WTC11 (cell line): ENCODE measurements around the gene XPO6. TPM values are rescaled to one million over a fixed set of nuclear protein-coding genes. Genes with fewer than 3 reads are reported as not detected.

ENCODE experiments used
- ATAC-seq: fragments of 200-7000 bp; cut with Tn5 transposase; 2 replicates; pipeline ENCODE4 v1.10.0; 2021; ENCODE audit warnings: mild to moderate bottlenecking, moderate library complexity
- CTCF ChIA-PET: fragments of 300-600 bp; sonication (Branson Sonifier 250); formaldehyde crosslinking; loops from one replicate; lab custom pipeline; 2021; ENCODE audit warnings: antibody characterized with exemption; lab: Charles Lee
- POLR2A ChIA-PET: fragments of 350-600 bp; sonication (Branson Sonifier 250); formaldehyde crosslinking; loops from one replicate; lab custom pipeline; 2021; ENCODE audit warnings: antibody characterized with exemption; lab: Charles Lee
- DNase-seq: peaks from one replicate; pipeline ENCODE4 v3.0.0; 2021; ENCODE audit warnings: low spot score
- H3K27ac Mint-ChIP-seq: 2 replicates; pipeline ENCODE4 v1.8.0; 2021; ENCODE audit warnings: mixed read lengths
- H3K27me3 Mint-ChIP-seq: 2 replicates; pipeline ENCODE4 v1.8.0; 2021; ENCODE audit warnings: low read depth, mild to moderate bottlenecking, moderate library complexity, mixed read lengths
- H3K36me3 Mint-ChIP-seq: 2 replicates; pipeline ENCODE4 v1.8.0; 2021; ENCODE audit warnings: mixed read lengths
- H3K4me1 Mint-ChIP-seq: 2 replicates; pipeline ENCODE4 v1.8.0; 2022; ENCODE audit warnings: mixed read lengths
- H3K4me3 Mint-ChIP-seq: 2 replicates; pipeline ENCODE4 v1.8.0; 2021; ENCODE audit warnings: mild to moderate bottlenecking, moderate library complexity, mixed read lengths
- H3K9me3 Mint-ChIP-seq: 2 replicates; pipeline ENCODE4 v1.8.0; 2021; ENCODE audit warnings: mixed read lengths
- AR ChIP-seq: fragments of 250-450 bp; sonication (Bioruptor Pico); IDR thresholded peaks from 2 replicates; pipeline ENCODE4 v1.9.0; 2021; ENCODE audit warnings: mild to moderate bottlenecking
- CREM ChIP-seq: sonication (generic); formaldehyde crosslinking; IDR thresholded peaks from 2 replicates; pipeline ENCODE4 v1.8.1; 2022; ENCODE audit warnings: mild to moderate bottlenecking, missing genetic modification reagents, moderate library complexity
- E2F5 ChIP-seq: sonication (generic); formaldehyde crosslinking; IDR thresholded peaks from 2 replicates; pipeline ENCODE4 v1.8.1; 2022; ENCODE audit warnings: mild to moderate bottlenecking, moderate library complexity, missing genetic modification reagents
- FOXK1 ChIP-seq: sonication (generic); formaldehyde crosslinking; IDR thresholded peaks from 2 replicates; pipeline ENCODE4 v1.8.0; 2022; ENCODE audit warnings: mild to moderate bottlenecking, moderate library complexity, missing genetic modification reagents
- GTF2I ChIP-seq: fragments of 250-450 bp; sonication (Bioruptor Pico); conservative IDR thresholded peaks from 2 replicates; pipeline ENCODE4 v1.4.0; 2021; ENCODE audit warnings: mild to moderate bottlenecking
- MLX ChIP-seq: sonication (generic); formaldehyde crosslinking; IDR thresholded peaks from 2 replicates; pipeline ENCODE4 v1.8.1; 2023; ENCODE audit warnings: mild to moderate bottlenecking, missing genetic modification reagents, moderate library complexity
- NR1H2 ChIP-seq: sonication (generic); formaldehyde crosslinking; IDR thresholded peaks from 2 replicates; pipeline ENCODE4 v1.9.0; 2021; ENCODE audit warnings: mild to moderate bottlenecking, moderate library complexity, missing genetic modification reagents
- RORB ChIP-seq: fragments of 250-450 bp; sonication (Bioruptor Pico); IDR thresholded peaks from 2 replicates; pipeline ENCODE4 v1.9.0; 2021; ENCODE audit warnings: mild to moderate bottlenecking
- SP1 ChIP-seq: sonication (generic); formaldehyde crosslinking; conservative IDR thresholded peaks from 2 replicates; pipeline ENCODE4 v1.8.1; 2022; ENCODE audit warnings: missing genetic modification reagents
- USF2 ChIP-seq: sonication (generic); formaldehyde crosslinking; IDR thresholded peaks from 2 replicates; pipeline ENCODE4 v1.8.1; 2023; ENCODE audit warnings: mild to moderate bottlenecking, missing genetic modification reagents, moderate library complexity
- ZMAT4 ChIP-seq: fragments of 250-450 bp; sonication (Bioruptor Pico); IDR thresholded peaks from 2 replicates; pipeline ENCODE4 v1.9.0; 2021; ENCODE audit warnings: mild to moderate bottlenecking
- ZNF121 ChIP-seq: sonication (generic); formaldehyde crosslinking; IDR thresholded peaks from 2 replicates; pipeline ENCODE4 v1.8.0; 2023; ENCODE audit warnings: missing genetic modification reagents
- ZNF416 ChIP-seq: fragments of 250-450 bp; sonication (Bioruptor Pico); IDR thresholded peaks from 2 replicates; pipeline ENCODE4 v1.9.0; 2021; ENCODE audit warnings: mild to moderate bottlenecking, inconsistent platforms
- ZNF423 ChIP-seq: fragments of 250-450 bp; sonication (Bioruptor Pico); IDR thresholded peaks from 2 replicates; pipeline ENCODE4 v2.1.2; 2022; ENCODE audit warnings: mild to moderate bottlenecking, moderate library complexity
- ZNF532 ChIP-seq: fragments of 250-450 bp; sonication (Bioruptor Pico); IDR thresholded peaks from 2 replicates; pipeline ENCODE4 v1.9.0; 2021; ENCODE audit warnings: mild to moderate bottlenecking, borderline replicate concordance
- ZNF671 ChIP-seq: fragments of 250-450 bp; sonication (Bioruptor Pico); IDR thresholded peaks from 2 replicates; pipeline ENCODE4 v1.8.0; 2021; ENCODE audit warnings: mild to moderate bottlenecking
- total RNA-seq: library from RNA; stranded (reverse); gene quantifications from 3 replicates; pipeline ENCODE4 v1.2.3, GENCODE V29; 2021
- TF ChIP-seq, protein P1 (sequence below): sonication (generic); formaldehyde crosslinking; IDR thresholded peaks from 2 replicates; pipeline ENCODE4 v1.8.0; 2023; ENCODE audit warnings: missing genetic modification reagents, mild to moderate bottlenecking, borderline replicate concordance
- TF ChIP-seq, protein P2 (sequence below): sonication (generic); formaldehyde crosslinking; IDR thresholded peaks from 2 replicates; pipeline ENCODE4 v1.8.1; 2022; ENCODE audit warnings: low read depth, missing genetic modification reagents, borderline replicate concordance
- TF ChIP-seq, protein P3 (sequence below): fragments of 250-450 bp; sonication (Bioruptor Pico); conservative IDR thresholded peaks from 2 replicates; pipeline ENCODE4 v1.9.0; 2021; ENCODE audit warnings: mild to moderate bottlenecking

Gene XPO6
- total RNA-seq, 1 experiment from 2014 or later, result 160 TPM

- POLR2A ChIA-PET, result no interaction called here
- no peak for DNase-seq
- Mint-ChIP-seq H3K36me3 (peaks cover 75% of the 10 kb centered on the region), H3K4me3 (no peak overlapping the region), H3K27ac (no peak overlapping the region), H3K4me1 (peaks cover 10% of the 10 kb centered on the region), H3K27me3 (no peaks in the 10 kb centered on the region), H3K9me3 (no peaks in the 10 kb centered on the region)
- no peak for ATAC-seq
- CTCF ChIA-PET, result no interaction called here
- no peak for TF ChIP-seq MLX (CRISPR knock-in tag)
- TF ChIP-seq AR (CRISPR knock-in tag), result no peak
- no peak for TF ChIP-seq E2F5 (CRISPR knock-in tag)
- no peak for TF ChIP-seq NR1H2
- no peak for TF ChIP-seq GTF2I
- TF ChIP-seq, protein P1, sequence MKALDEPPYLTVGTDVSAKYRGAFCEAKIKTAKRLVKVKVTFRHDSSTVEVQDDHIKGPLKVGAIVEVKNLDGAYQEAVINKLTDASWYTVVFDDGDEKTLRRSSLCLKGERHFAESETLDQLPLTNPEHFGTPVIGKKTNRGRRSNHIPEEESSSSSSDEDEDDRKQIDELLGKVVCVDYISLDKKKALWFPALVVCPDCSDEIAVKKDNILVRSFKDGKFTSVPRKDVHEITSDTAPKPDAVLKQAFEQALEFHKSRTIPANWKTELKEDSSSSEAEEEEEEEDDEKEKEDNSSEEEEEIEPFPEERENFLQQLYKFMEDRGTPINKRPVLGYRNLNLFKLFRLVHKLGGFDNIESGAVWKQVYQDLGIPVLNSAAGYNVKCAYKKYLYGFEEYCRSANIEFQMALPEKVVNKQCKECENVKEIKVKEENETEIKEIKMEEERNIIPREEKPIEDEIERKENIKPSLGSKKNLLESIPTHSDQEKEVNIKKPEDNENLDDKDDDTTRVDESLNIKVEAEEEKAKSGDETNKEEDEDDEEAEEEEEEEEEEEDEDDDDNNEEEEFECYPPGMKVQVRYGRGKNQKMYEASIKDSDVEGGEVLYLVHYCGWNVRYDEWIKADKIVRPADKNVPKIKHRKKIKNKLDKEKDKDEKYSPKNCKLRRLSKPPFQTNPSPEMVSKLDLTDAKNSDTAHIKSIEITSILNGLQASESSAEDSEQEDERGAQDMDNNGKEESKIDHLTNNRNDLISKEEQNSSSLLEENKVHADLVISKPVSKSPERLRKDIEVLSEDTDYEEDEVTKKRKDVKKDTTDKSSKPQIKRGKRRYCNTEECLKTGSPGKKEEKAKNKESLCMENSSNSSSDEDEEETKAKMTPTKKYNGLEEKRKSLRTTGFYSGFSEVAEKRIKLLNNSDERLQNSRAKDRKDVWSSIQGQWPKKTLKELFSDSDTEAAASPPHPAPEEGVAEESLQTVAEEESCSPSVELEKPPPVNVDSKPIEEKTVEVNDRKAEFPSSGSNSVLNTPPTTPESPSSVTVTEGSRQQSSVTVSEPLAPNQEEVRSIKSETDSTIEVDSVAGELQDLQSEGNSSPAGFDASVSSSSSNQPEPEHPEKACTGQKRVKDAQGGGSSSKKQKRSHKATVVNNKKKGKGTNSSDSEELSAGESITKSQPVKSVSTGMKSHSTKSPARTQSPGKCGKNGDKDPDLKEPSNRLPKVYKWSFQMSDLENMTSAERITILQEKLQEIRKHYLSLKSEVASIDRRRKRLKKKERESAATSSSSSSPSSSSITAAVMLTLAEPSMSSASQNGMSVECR, result no peak
- TF ChIP-seq ZNF423 (CRISPR knock-in tag), result no peak
- no peak for TF ChIP-seq RORB (CRISPR knock-in tag)
- no peak for TF ChIP-seq ZNF532 (CRISPR knock-in tag)
- TF ChIP-seq SP1 (CRISPR knock-in tag), result no peak
- TF ChIP-seq, protein P2, sequence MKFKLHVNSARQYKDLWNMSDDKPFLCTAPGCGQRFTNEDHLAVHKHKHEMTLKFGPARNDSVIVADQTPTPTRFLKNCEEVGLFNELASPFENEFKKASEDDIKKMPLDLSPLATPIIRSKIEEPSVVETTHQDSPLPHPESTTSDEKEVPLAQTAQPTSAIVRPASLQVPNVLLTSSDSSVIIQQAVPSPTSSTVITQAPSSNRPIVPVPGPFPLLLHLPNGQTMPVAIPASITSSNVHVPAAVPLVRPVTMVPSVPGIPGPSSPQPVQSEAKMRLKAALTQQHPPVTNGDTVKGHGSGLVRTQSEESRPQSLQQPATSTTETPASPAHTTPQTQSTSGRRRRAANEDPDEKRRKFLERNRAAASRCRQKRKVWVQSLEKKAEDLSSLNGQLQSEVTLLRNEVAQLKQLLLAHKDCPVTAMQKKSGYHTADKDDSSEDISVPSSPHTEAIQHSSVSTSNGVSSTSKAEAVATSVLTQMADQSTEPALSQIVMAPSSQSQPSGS, result no peak
- no peak for TF ChIP-seq ZNF121 (CRISPR knock-in tag)
- no peak for TF ChIP-seq CREM (CRISPR knock-in tag)
- no peak for TF ChIP-seq USF2 (CRISPR knock-in tag)
- TF ChIP-seq, protein P3, sequence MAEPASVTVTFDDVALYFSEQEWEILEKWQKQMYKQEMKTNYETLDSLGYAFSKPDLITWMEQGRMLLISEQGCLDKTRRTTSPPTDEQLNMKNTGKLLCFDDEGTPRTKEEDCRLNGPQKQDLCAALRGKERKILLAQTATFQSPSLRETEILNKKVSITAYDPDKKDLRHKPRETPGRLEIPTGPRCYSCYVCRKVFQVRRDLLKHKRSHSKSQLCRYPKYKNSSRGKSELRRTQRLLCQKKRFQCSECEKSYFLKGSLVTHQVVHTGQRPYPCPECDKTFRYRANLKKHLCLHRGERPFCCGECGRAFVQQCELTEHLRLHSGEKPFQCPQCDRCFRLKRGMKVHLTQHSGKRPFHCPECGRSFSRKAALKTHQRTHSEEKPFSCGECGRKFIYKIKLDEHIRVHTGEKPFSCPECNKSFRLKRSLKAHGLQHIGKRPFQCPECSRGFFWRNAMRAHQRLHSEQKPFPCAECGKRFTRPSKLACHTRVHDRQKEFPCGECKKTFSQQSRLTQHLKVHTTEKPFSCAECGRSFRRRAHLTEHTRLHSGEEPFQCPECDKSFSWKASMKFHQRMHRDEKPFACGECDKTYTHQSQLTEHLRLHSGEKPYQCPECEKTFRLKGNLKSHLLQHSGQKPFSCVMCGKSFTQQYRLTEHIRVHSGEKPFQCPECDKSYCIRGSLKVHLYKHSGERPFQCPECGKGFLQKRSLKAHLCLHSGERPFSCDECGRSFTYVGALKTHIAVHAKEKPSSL (CRISPR knock-in tag), result no peak
- no peak for TF ChIP-seq FOXK1
- TF ChIP-seq ZMAT4 (CRISPR knock-in tag), result no peak
- no peak for TF ChIP-seq ZNF416 (CRISPR knock-in tag)
- TF ChIP-seq ZNF671, result no peak
Measured at GRCh38 chr16:28131743-28132393, 79.9 kb downstream of the XPO6 start.
